ENCODE data around the gene NPW.

Gene NPW

GRCh38 chr16:2056077-2056476, 36.5 kb downstream of the NPW start:
- DNase-seq: no peak

- no peak for DNase-seq
Measured at GRCh38 chr16:2056681-2057407, 37.3 kb downstream of the NPW start.

GRCh38 chr16:2057438-2057837, 37.9 kb downstream of the NPW start:
- DNase-seq: no peak

- no peak for DNase-seq
Measured at GRCh38 chr16:2058420-2058819, 38.8 kb downstream of the NPW start.

- no peak for DNase-seq
Measured at GRCh38 chr16:2058872-2059271, 39.3 kb downstream of the NPW start.

GRCh38 chr16:2060346-2060745, 40.8 kb downstream of the NPW start:
- no peak for DNase-seq

- DNase-seq: no peak
Measured at GRCh38 chr16:2061023-2061422, 41.4 kb downstream of the NPW start.

GRCh38 chr16:2061526-2061925, 41.9 kb downstream of the NPW start:
- no peak for DNase-seq

GRCh38 chr16:2062801-2063200, 43.2 kb downstream of the NPW start:
- DNase-seq: no peak

- DNase-seq: no peak
Measured at GRCh38 chr16:2063861-2064260, 44.3 kb downstream of the NPW start.

GRCh38 chr16:2064368-2064945, 44.9 kb downstream of the NPW start:
- DNase-seq: no peak

GRCh38 chr16:2066139-2066538, 46.6 kb downstream of the NPW start:
- no peak for DNase-seq
